ACC112 (cell line): ENCODE data around the gene SCNN1A.

Source experiments
- H2AFZ ChIP-seq: fragments of 200-600 bp; sonication (generic); one replicate; pipeline ENCODE4 v1.6.0; 2017; ENCODE audit warnings: antibody characterized with exemption, low read length; ENCODE audit not compliant: unreplicated experiment
- H3K27ac ChIP-seq: fragments of 200-600 bp; sonication (generic); 2 replicates; pipeline ENCODE4 v1.5.1; 2014; ENCODE audit warnings: low read depth, mild to moderate bottlenecking, antibody characterized with exemption, low read length, moderate library complexity
- H3K27me3 ChIP-seq: fragments of 200-600 bp; sonication (generic); 2 replicates; pipeline ENCODE4 v1.6.1; 2014; ENCODE audit warnings: mild to moderate bottlenecking, antibody characterized with exemption, low read length, moderate library complexity, mixed read lengths; ENCODE audit not compliant: insufficient read depth
- H3K36me3 ChIP-seq: fragments of 200-600 bp; sonication (generic); 2 replicates; pipeline ENCODE4 v1.6.1; 2016; ENCODE audit warnings: mild to moderate bottlenecking, antibody characterized with exemption, low read length, moderate library complexity, mixed read lengths; ENCODE audit not compliant: insufficient read depth
- H3K4me1 ChIP-seq: fragments of 200-600 bp; sonication (generic); one replicate; pipeline ENCODE4 v1.6.1; 2016; ENCODE audit warnings: low read length, mixed read lengths; ENCODE audit not compliant: insufficient read depth, unreplicated experiment, control insufficient read depth
- H3K4me3 ChIP-seq: fragments of 200-600 bp; sonication (generic); 2 replicates; pipeline ENCODE4 v1.5.1; 2014; ENCODE audit warnings: mild to moderate bottlenecking, low read depth, low read length
- H3K79me2 ChIP-seq: fragments of 200-600 bp; sonication (generic); one replicate; pipeline ENCODE4 v1.6.0; 2016; ENCODE audit warnings: low read length; ENCODE audit not compliant: control insufficient read depth, unreplicated experiment, insufficient read depth

Gene SCNN1A

GRCh38 chr12:6384499-6385436, 9.4 kb upstream of the SCNN1A start:
- Histone ChIP-seq H3K36me3 (peaks cover 12% of the 10 kb centered on the region), H3K27me3 (no peaks in the 10 kb centered on the region), H2AFZ (no peak overlapping the region), H3K79me2 (peaks cover 45% of the 10 kb centered on the region), H3K4me1 (peaks cover 25% of the 10 kb centered on the region), H3K27ac (peak overlapping the region; percentile 77), H3K4me3 (peak overlapping the region; percentile 81)

GRCh38 chr12:6383572-6384498, 8.5 kb upstream of the SCNN1A start, which contains the start of gene LTBR:
Gene LTBR, plus strand, starts transcription at chr12:6384162. Its CDS starts 197 bp downstream, at chr12:6384359.
- H3K79me2 ChIP-seq, result peaks cover 45% of the 10 kb centered on the region
- peaks cover 12% of the 10 kb centered on the region for H3K36me3 ChIP-seq
- H3K27ac ChIP-seq, result peak within 1 kb of the TSS; percentile 77
- peak within 1 kb of the TSS; percentile 63 for H2AFZ ChIP-seq
- H3K27me3 ChIP-seq, result no peaks in the 10 kb centered on the region
- peaks cover 25% of the 10 kb centered on the region for H3K4me1 ChIP-seq
- H3K4me3 ChIP-seq, result peak within 1 kb of the TSS; percentile 81

GRCh38 chr12:6382982-6383381, 7.6 kb upstream of the SCNN1A start:
- Histone ChIP-seq H3K36me3 (peaks cover 12% of the 10 kb centered on the region), H3K4me1 (peaks cover 25% of the 10 kb centered on the region), H2AFZ (no peak overlapping the region), H3K4me3 (peak overlapping the region; percentile 81; the same call in 1 of the 2 replicates), H3K27ac (no peak overlapping the region; the same call in 1 of the 2 replicates), H3K27me3 (no peaks in the 10 kb centered on the region), H3K79me2 (peaks cover 44% of the 10 kb centered on the region)

GRCh38 chr12:6382371-6382770, 7.0 kb upstream of the SCNN1A start:
- peaks cover 12% of the 10 kb centered on the region for H3K36me3 ChIP-seq
- H2AFZ ChIP-seq, result no peak overlapping the region
- no peak overlapping the region for H3K4me3 ChIP-seq
- H3K27me3 ChIP-seq, result no peaks in the 10 kb centered on the region
- no peak overlapping the region for H3K27ac ChIP-seq
- H3K4me1 ChIP-seq, result peaks cover 30% of the 10 kb centered on the region
- H3K79me2 ChIP-seq, result peaks cover 38% of the 10 kb centered on the region

GRCh38 chr12:6380141-6381121, 5.1 kb upstream of the SCNN1A start:
- Histone ChIP-seq H3K27me3 (no peaks in the 10 kb centered on the region), H3K4me1 (peaks cover 35% of the 10 kb centered on the region), H3K36me3 (no peaks in the 10 kb centered on the region), H3K27ac (no peak overlapping the region), H2AFZ (no peak overlapping the region), H3K79me2 (peaks cover 22% of the 10 kb centered on the region), H3K4me3 (no peak overlapping the region)

GRCh38 chr12:6378709-6379472, 3.5 kb upstream of the SCNN1A start:
- no peak overlapping the region for H3K4me3 ChIP-seq
- no peaks in the 10 kb centered on the region for H3K27me3 ChIP-seq
- no peak overlapping the region for H2AFZ ChIP-seq
- H3K27ac ChIP-seq, result no peak overlapping the region
- peaks cover 7% of the 10 kb centered on the region for H3K79me2 ChIP-seq
- H3K36me3 ChIP-seq, result no peaks in the 10 kb centered on the region
- H3K4me1 ChIP-seq, result peaks cover 46% of the 10 kb centered on the region

- H3K36me3 ChIP-seq, result no peaks in the 10 kb centered on the region
- peak overlapping the region; percentile 78 for H3K27ac ChIP-seq
- H3K4me1 ChIP-seq, result peaks cover 49% of the 10 kb centered on the region
- H3K4me3 ChIP-seq, result no peak overlapping the region
- H2AFZ ChIP-seq, result no peak overlapping the region
- no peaks in the 10 kb centered on the region for H3K27me3 ChIP-seq
- H3K79me2 ChIP-seq, result no peaks in the 10 kb centered on the region
Measured at GRCh38 chr12:6377667-6377994, 2.3 kb upstream of the SCNN1A start.

- Histone ChIP-seq H3K27ac (peak overlapping the region; percentile 78), H3K36me3 (no peaks in the 10 kb centered on the region), H3K79me2 (no peaks in the 10 kb centered on the region), H3K4me1 (peaks cover 53% of the 10 kb centered on the region), H3K4me3 (peak overlapping the region; percentile 2; the same call in 1 of the 2 replicates), H3K27me3 (no peaks in the 10 kb centered on the region), H2AFZ (no peak overlapping the region)
Measured at GRCh38 chr12:6376870-6377666, 1.7 kb upstream of the SCNN1A start.
